HepG2 (cell line): ENCODE measurements around the gene UBB.

Experiments used
- ATRX ChIP-seq: sonication (generic); formaldehyde crosslinking; IDR thresholded peaks from 2 replicates; pipeline ENCODE4 v1.4.0; 2020; ENCODE audit warnings: missing genetic modification reagents, borderline replicate concordance
- CTCF ChIP-seq: sonication (generic); formaldehyde crosslinking; IDR thresholded peaks from 2 replicates; pipeline ENCODE4 v1.5.0; 2020; ENCODE audit warnings: mild to moderate bottlenecking, missing genetic modification reagents, moderate library complexity
- EED ChIP-seq: sonication (generic); formaldehyde crosslinking; IDR thresholded peaks from 2 replicates; pipeline ENCODE4 v1.5.0; 2020; ENCODE audit warnings: mild to moderate bottlenecking, missing genetic modification reagents
- EP300 ChIP-seq, 3 experiments: sonication (generic) in 1 of 3; formaldehyde crosslinking in 1 of 3; IDR thresholded peaks; 2 replicates each; pipeline versions ENCODE4 v1.5.1 to v1.6.1; 2011 to 2020; ENCODE audit warnings: low read depth in 2 of 3, low read length in 2 of 3, borderline replicate concordance in 1 of 3, improper control_type of control experiment in 1 of 3, mild to moderate bottlenecking in 1 of 3, missing genetic modification reagents in 1 of 3, moderate library complexity in 1 of 3
- EZH2 ChIP-seq: conservative IDR thresholded peaks from 2 replicates; pipeline ENCODE4 v1.6.1; 2012; ENCODE audit warnings: mild to moderate bottlenecking, low read depth, low read length, moderate library complexity
- IKZF4 ChIP-seq: sonication (generic); formaldehyde crosslinking; IDR thresholded peaks from 2 replicates; pipeline ENCODE4 v1.5.1; 2020; ENCODE audit warnings: borderline replicate concordance, mild to moderate bottlenecking, low read depth, missing genetic modification reagents; ENCODE audit errors: not compliant biosample characterization
- KLF11 ChIP-seq: IDR thresholded peaks from 2 replicates; pipeline ENCODE4 v1.6.1; 2016; ENCODE audit warnings: missing compliant biosample characterization
- SMARCC2 ChIP-seq: fragments of 450-650 bp; IDR thresholded peaks from 2 replicates; pipeline ENCODE4 v1.6.1; 2017; ENCODE audit warnings: antibody characterized with exemption, mild to moderate bottlenecking
- YEATS2 ChIP-seq: sonication (generic); formaldehyde crosslinking; IDR thresholded peaks from 2 replicates; pipeline ENCODE4 v1.4.0; 2020; ENCODE audit warnings: missing genetic modification reagents, borderline replicate concordance
- ZSCAN12 ChIP-seq: sonication (generic); formaldehyde crosslinking; IDR thresholded peaks from 2 replicates; pipeline ENCODE4 v1.9.0; 2021; ENCODE audit warnings: mild to moderate bottlenecking, missing genetic modification reagents
- ZSCAN30 ChIP-seq: sonication (generic); formaldehyde crosslinking; IDR thresholded peaks from 2 replicates; pipeline ENCODE4 v1.5.0; 2020; ENCODE audit warnings: mild to moderate bottlenecking, missing genetic modification reagents

GRCh38 chr17:16352303-16352666 is 28.6 kb upstream of the UBB start:
- TF ChIP-seq IKZF4 (CRISPR knock-in tag) = no peak
- TF ChIP-seq EP300 (IDR thresholded peaks at IDR 0.05; ENCODE audit: low read depth in 2 of 2, low read length in 2 of 2) = no peak; a peak in 1 of 4 replicates
- no peak for TF ChIP-seq EP300 (CRISPR knock-in tag; IDR thresholded peaks at IDR 0.05; ENCODE audit: borderline replicate concordance)
- no peak for TF ChIP-seq EZH2
- TF ChIP-seq ZSCAN30 (CRISPR knock-in tag) = no peak
- no peak for TF ChIP-seq EED (CRISPR knock-in tag)
- no peak for TF ChIP-seq SMARCC2
- TF ChIP-seq YEATS2 (CRISPR knock-in tag) = peak; percentile 43; the same call in 1 of the 2 replicates
- TF ChIP-seq KLF11 = no peak
- no peak for TF ChIP-seq ATRX (CRISPR knock-in tag)
- no peak for TF ChIP-seq CTCF (CRISPR knock-in tag)
- no peak for TF ChIP-seq ZSCAN12
